Lower leg skin (tissue), 4 donors: ENCODE measurements around the gene STEEP1. TPM values are rescaled to one million over a fixed set of nuclear protein-coding genes. Genes with fewer than 3 reads are reported as not detected.

Experiments used
- DNase-seq, 2 donors: peaks; one replicate each; pipeline ENCODE4 v3.0.0-alpha.2; 2019; ENCODE audit warnings: low spot score in 2 of 2
- H3K4me3 ChIP-seq: fragments of 200-600 bp; sonication (generic); 2 replicates; pipeline ENCODE4 v1.5.1; 2017; ENCODE audit warnings: mild to moderate bottlenecking, low read depth; ENCODE audit not compliant: poor library complexity, severe bottlenecking
- POLR2A ChIP-seq, 2 donors: fragments of 450-650 bp; IDR thresholded peaks; one replicate each; pipeline ENCODE4 v1.6.1; 2016 to 2017; ENCODE audit warnings: antibody characterized with exemption in 2 of 2, mild to moderate bottlenecking in 1 of 2, moderate library complexity in 1 of 2
- WGBS, 2 donors: methylation state at CpG; one replicate each; pipeline ENCODE4 v1.1.5; 2018; 5-methylcytosine and 5-hydroxymethylcytosine counted together
- intact Hi-C: fragments of 100-400 bp; cut with DNase I; formaldehyde crosslinking; loops from one replicate; pipeline ENCODE4 v1.15.0; 2023; ENCODE audit warnings: low total_unique reads
- total RNA-seq, 4 donors: library from RNA; depleted of rRNA; stranded (reverse); fragments of >200 nt; gene quantifications; one replicate each; pipeline ENCODE4 v1.1.0, GENCODE V29; 2016
- TF ChIP-seq, protein P1 (sequence below), 3 donors: fragments of 450-650 bp; IDR thresholded peaks; one replicate each; pipeline ENCODE4 v1.5.1; 2016; ENCODE audit warnings: antibody characterized with exemption in 3 of 3, mild to moderate bottlenecking in 3 of 3, moderate library complexity in 2 of 3

The STEEP1 gene
- total RNA-seq, 4 donors from 2014 or later, result 25.9 to 29.4 (median 27.8) TPM

DNA sequence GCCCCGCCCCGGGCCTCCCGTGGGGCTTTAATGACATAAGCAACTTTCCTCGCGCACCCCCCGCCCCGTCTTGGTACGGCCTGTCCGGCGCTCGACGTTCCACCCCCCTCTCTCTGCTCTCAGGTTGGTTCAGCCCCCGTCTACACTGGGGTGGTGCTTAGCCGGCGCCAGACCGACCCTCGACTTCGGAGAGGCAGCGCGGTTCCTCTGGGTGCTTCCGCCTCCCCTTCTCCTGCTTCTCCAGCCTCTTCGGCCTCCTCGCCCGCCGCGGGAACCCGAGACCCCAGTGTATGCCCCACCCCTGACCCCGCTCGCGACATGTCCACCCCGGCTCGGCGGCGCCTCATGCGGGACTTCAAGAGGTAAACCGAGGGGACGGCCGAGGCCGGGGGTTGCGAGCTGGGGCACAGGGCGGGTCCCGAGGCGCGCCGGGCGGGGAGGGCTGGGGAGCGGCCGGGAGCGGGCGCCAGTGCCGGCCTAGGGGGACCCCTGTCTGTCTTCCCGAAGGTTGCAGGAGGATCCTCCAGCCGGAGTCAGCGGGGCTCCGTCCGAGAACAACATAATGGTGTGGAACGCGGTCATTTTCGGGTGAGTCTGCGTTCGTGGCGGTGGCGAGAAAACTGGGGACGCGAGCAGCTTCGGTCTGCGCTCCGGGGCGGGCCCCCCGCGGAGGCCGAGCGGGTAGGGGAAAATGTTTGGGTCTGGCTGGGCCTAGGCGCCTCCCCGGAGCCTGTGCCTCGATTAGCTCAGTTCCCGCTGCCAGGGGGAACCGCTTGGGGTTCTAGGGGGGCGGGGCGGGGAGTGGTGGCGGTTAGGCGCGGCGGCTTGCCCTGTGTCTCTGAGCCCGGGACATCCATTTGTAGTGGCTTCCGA, 9.4 kb upstream of the STEEP1 start, which contains the start of gene UBE2A:
UBE2A (plus strand) TSS at position 170 of the 873 bp plus-strand sequence; CDS start at position 319, 149 bp downstream.
- DNase-seq, result peak; percentile 79 to 98
- WGBS, 2 donors, result 0 to 40% methylated on average over 5 to 75 of the region's 86 CpGs
- intact Hi-C loops, result no loop called here
- TF ChIP-seq, protein P1, sequence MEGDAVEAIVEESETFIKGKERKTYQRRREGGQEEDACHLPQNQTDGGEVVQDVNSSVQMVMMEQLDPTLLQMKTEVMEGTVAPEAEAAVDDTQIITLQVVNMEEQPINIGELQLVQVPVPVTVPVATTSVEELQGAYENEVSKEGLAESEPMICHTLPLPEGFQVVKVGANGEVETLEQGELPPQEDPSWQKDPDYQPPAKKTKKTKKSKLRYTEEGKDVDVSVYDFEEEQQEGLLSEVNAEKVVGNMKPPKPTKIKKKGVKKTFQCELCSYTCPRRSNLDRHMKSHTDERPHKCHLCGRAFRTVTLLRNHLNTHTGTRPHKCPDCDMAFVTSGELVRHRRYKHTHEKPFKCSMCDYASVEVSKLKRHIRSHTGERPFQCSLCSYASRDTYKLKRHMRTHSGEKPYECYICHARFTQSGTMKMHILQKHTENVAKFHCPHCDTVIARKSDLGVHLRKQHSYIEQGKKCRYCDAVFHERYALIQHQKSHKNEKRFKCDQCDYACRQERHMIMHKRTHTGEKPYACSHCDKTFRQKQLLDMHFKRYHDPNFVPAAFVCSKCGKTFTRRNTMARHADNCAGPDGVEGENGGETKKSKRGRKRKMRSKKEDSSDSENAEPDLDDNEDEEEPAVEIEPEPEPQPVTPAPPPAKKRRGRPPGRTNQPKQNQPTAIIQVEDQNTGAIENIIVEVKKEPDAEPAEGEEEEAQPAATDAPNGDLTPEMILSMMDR (IDR thresholded peaks at IDR 0.05), result no peak
- TF ChIP-seq POLR2A (IDR thresholded peaks at IDR 0.05), result no peak
- peak within 1 kb of the TSS; percentile 48 for H3K4me3 ChIP-seq

DNA sequence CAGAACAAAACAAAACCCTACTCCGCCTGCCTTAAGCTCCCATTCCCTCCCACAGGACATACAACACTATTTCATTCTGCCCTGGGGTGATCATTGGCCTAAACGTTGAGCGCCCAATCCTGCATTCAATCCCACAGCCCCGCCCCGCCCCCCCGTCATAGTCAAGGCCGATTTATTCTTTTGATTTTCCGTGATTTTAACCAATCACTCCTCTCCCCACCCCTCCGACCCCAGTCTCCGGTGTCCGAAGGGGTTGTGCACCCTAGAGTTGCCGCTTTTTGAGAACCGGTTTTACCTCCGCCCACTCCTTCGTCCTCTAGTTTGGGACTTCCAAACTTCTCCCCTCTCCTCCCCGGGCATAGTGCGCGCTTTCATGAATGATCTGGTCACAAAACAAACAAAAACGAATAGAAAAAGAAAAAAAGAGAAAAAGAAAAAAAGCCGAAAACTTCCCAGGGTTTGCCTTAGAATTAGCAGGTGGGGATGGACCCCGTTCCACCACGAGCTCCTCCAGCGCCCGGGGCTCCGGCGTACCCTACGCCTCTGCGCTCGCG, 8.7 kb upstream of the STEEP1 start:
- DNase-seq, result peak in 1 of 2 donors; percentile 14
- no peak for TF ChIP-seq POLR2A (IDR thresholded peaks at IDR 0.05)
- TF ChIP-seq, protein P1 (IDR thresholded peaks at IDR 0.05), result no peak
- H3K4me3 ChIP-seq, result peak overlapping the region; percentile 48
- intact Hi-C loops, result no loop called here
- 0 to 34% methylated on average over 20 to 30 of the region's 30 CpGs for WGBS, 2 donors

DNA sequence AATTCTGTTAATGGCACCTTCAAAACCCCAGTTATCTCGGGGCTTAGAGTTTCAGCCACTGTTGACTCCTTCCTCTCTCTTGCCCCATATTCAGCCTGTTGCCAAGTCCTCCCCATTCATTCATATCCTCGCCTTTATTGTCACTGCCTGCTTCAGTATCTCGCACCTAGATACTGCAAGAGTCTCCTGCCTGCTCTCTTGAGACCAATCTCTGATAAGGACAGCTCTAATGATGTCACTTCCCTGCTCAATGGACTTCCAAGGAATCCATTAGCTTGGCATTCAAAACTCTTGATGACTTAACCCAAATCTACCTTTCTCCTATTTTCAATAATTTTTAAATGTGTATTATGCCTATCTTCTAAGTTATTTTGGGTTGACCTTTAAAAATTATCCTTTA, 8.0 kb upstream of the STEEP1 start:
- intact Hi-C loops, result no loop called here
- H3K4me3 ChIP-seq, result no peak overlapping the region
- 41 to 56% methylated on average over 3 of the region's 3 CpGs for WGBS, 2 donors
- TF ChIP-seq, protein P1 (IDR thresholded peaks at IDR 0.05), result no peak
- no peak for TF ChIP-seq POLR2A (IDR thresholded peaks at IDR 0.05)
- no peak for DNase-seq

DNA sequence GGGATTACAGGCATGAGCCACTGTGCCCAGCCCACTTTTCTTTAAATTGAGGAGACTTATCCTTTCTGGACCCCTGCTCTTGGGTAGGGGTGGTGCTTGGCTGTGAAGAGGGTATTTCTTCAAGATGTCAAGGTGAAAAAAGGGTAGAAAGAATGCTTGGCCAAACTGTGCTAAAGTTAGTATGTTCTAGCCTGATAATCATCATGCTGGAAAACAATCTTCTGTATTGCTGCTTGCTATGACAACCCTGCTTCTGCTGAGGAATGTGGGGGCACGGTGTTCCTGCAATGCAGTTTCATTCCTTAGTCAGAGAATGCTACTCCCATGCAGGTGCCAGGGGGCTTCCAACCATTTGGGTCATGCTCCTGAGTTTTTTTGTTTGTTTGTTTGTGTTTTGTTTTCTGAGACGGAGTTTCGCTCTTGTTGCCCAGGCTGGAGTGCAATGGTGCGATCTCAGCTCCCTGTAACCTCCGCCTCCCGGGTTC, 5.2 kb upstream of the STEEP1 start:
- intact Hi-C loops, result no loop called here
- TF ChIP-seq POLR2A (IDR thresholded peaks at IDR 0.05), result no peak
- no peak overlapping the region for H3K4me3 ChIP-seq
- DNase-seq, result no peak
- WGBS, 2 donors, result 82 to 88% methylated on average over 6 of the region's 6 CpGs

DNA sequence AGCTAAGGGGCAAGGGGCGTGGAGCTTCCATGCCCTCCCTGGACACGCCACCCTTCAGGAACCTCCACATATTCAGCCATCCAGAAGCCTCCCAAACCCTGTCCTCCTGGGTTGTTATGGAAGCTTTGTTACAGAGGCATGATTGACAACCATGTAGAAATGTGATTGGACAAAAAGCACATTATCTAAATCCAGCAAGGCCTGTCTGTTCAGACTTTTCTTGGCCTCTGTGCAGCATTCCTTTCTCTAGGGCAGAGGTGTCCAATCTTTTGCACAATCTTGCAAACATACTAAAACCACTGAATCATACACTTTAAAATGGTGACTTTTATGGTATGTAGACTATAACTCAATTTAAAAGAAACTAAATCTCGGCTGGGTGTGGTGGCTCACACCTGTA, 12.7 kb downstream of the STEEP1 start:
- intact Hi-C loops, result no loop called here

More for the DNA sequence above, 12.7 kb downstream of the STEEP1 start:
- WGBS, 2 donors, result 65 to 76% methylated on average over 3 of the region's 3 CpGs
- TF ChIP-seq, protein P1 (IDR thresholded peaks at IDR 0.05), result no peak
- TF ChIP-seq POLR2A (IDR thresholded peaks at IDR 0.05), result no peak
- no peak overlapping the region for H3K4me3 ChIP-seq
- no peak for DNase-seq
